Parathyroid adenoma (tissue), 2 donors: ENCODE measurements around the gene CCL5.
"Not testable (repeated sequence)": the region's sequence is repeated elsewhere in the genome, so short reads cannot be mapped to it uniquely, and the experiment has no call there.

ENCODE experiments used
- H2AFZ ChIP-seq: fragments of 300-600 bp; sonication (generic); one replicate; pipeline ENCODE4 v1.7.0; 2017; ENCODE audit warnings: antibody characterized with exemption, mild to moderate bottlenecking
- H3K27ac ChIP-seq: fragments of 300-600 bp; sonication (generic); one replicate; pipeline ENCODE4 v1.7.0; 2017
- H3K27me3 ChIP-seq: fragments of 300-600 bp; sonication (generic); one replicate; pipeline ENCODE4 v1.7.0; 2017; ENCODE audit warnings: low read length; ENCODE audit not compliant: control insufficient read depth, insufficient read depth
- H3K36me3 ChIP-seq: fragments of 300-600 bp; sonication (generic); one replicate; pipeline ENCODE4 v1.7.0; 2017; ENCODE audit warnings: low read length; ENCODE audit not compliant: control insufficient read depth, insufficient read depth
- H3K4me1 ChIP-seq: fragments of 300-600 bp; sonication (generic); one replicate; pipeline ENCODE4 v1.7.0; 2017; ENCODE audit warnings: control low read depth
- H3K4me2 ChIP-seq: fragments of 300-600 bp; sonication (generic); one replicate; pipeline ENCODE4 v1.7.0; 2017; ENCODE audit warnings: low read length
- H3K4me3 ChIP-seq: fragments of 300-600 bp; sonication (generic); one replicate; pipeline ENCODE4 v1.7.0; 2017; ENCODE audit warnings: low read depth, low read length
- H3K79me2 ChIP-seq: fragments of 300-600 bp; sonication (generic); one replicate; pipeline ENCODE4 v1.7.0; 2017; ENCODE audit warnings: control low read depth
- H3K9ac ChIP-seq: fragments of 300-600 bp; sonication (generic); one replicate; pipeline ENCODE4 v1.7.0; 2017; ENCODE audit warnings: mild to moderate bottlenecking
- H3K9me3 ChIP-seq: fragments of 300-600 bp; sonication (generic); one replicate; pipeline ENCODE4 v1.7.0; 2017; ENCODE audit warnings: low read length; ENCODE audit not compliant: control insufficient read depth
- TF ChIP-seq, protein P1 (sequence below): fragments of 300-600 bp; sonication (generic); IDR thresholded peaks from one replicate; pipeline ENCODE4 v1.7.0; 2017; ENCODE audit warnings: antibody characterized with exemption, mild to moderate bottlenecking
- donor health status: primary hyperparathyroidism.

Gene CCL5

DNA sequence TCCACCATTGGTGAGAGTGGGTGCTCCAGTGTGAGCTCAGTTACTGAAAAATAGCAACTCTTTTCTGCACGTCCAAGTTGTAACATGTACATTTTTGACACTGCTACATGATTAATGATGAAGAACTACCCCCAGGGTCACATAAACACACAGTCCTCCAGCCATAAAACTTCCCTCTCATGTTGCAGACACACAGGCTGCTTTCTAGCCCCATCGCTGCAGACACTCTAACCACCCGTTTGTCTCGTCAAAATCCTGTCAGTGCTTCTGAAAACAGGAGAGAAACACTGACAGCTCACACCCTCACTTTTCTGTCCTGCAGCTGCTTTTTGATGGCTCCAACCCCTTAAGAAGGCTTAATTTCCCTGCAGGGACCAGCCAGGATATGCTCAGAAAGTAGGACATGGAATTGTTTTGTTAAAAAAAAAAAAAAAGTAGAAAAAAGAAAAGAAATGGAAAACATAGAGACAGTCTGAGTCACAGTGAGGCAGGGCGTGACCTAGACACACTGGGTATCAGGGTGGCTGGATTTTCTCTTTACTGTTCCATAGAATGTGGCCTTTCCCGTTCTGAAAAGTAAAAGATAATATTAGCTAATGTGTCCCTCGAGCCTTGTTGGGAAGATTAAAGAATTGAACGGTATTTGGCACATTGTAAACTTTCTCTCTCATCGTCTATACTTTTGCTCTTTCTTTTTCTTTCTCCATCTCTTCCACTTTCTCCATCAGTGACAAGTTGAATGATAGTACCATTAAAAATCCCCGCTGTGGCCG is 20.7 kb upstream of the CCL5 start:
- no peaks in the 10 kb centered on the region for H3K36me3 ChIP-seq
- no peak overlapping the region for H3K9ac ChIP-seq
- no peaks in the 10 kb centered on the region for H3K27me3 ChIP-seq
- H2AFZ ChIP-seq: no peak overlapping the region
- H3K79me2 ChIP-seq: no peaks in the 10 kb centered on the region
- H3K4me2 ChIP-seq: no peak overlapping the region
- TF ChIP-seq, protein P1, sequence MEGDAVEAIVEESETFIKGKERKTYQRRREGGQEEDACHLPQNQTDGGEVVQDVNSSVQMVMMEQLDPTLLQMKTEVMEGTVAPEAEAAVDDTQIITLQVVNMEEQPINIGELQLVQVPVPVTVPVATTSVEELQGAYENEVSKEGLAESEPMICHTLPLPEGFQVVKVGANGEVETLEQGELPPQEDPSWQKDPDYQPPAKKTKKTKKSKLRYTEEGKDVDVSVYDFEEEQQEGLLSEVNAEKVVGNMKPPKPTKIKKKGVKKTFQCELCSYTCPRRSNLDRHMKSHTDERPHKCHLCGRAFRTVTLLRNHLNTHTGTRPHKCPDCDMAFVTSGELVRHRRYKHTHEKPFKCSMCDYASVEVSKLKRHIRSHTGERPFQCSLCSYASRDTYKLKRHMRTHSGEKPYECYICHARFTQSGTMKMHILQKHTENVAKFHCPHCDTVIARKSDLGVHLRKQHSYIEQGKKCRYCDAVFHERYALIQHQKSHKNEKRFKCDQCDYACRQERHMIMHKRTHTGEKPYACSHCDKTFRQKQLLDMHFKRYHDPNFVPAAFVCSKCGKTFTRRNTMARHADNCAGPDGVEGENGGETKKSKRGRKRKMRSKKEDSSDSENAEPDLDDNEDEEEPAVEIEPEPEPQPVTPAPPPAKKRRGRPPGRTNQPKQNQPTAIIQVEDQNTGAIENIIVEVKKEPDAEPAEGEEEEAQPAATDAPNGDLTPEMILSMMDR: no peak
- no peaks in the 10 kb centered on the region for H3K4me1 ChIP-seq
- no peaks in the 10 kb centered on the region for H3K9me3 ChIP-seq
- no peak overlapping the region for H3K4me3 ChIP-seq
- no peak overlapping the region for H3K27ac ChIP-seq

DNA sequence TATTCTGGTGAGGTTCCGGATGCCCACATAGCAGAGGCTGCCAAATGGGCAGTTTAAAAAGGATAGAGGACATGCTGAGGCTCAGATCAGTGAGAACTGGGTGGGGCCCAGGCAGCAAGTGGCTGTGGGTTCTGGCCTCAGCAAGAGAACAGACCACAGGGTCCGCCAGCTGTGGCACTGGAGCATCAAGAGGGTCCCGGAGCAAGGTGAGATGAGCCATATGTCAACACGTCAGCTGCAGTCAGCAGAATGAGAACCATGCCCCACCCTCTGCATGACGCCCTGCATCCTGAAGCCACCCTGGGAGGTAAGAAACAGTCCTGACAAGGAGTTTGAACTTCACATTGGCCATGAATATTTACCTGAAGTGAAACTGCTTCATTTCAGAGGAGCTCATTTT is 20.1 kb upstream of the CCL5 start:
- Histone ChIP-seq H2AFZ (no peak overlapping the region), H3K79me2 (no peaks in the 10 kb centered on the region), H3K9ac (no peak overlapping the region), H3K4me3 (no peak overlapping the region), H3K36me3 (no peaks in the 10 kb centered on the region), H3K4me1 (no peaks in the 10 kb centered on the region), H3K27me3 (no peaks in the 10 kb centered on the region), H3K27ac (no peak overlapping the region), H3K4me2 (no peak overlapping the region), H3K9me3 (no peaks in the 10 kb centered on the region)
- TF ChIP-seq, protein P1: no peak

GRCh38 chr17:35898283-35899070 is 18.3 kb upstream of the CCL5 start:
- Histone ChIP-seq H3K4me1 (no peaks in the 10 kb centered on the region), H3K27ac (no peak overlapping the region), H3K9me3 (no peaks in the 10 kb centered on the region), H3K27me3 (no peaks in the 10 kb centered on the region), H3K4me2 (no peak overlapping the region), H3K9ac (no peak overlapping the region), H3K79me2 (no peaks in the 10 kb centered on the region), H2AFZ (no peak overlapping the region), H3K36me3 (no peaks in the 10 kb centered on the region), H3K4me3 (no peak overlapping the region)
- TF ChIP-seq, protein P1: no peak

- H3K9ac ChIP-seq, H2AFZ ChIP-seq, H3K27ac ChIP-seq, H3K79me2 ChIP-seq, H3K4me1 ChIP-seq, H3K4me3 ChIP-seq, H3K4me2 ChIP-seq, H3K9me3 ChIP-seq, H3K27me3 ChIP-seq, H3K36me3 ChIP-seq: not testable (repeated sequence)
These were observed 17.6 kb upstream of the CCL5 start for GRCh38 chr17:35897772-35898171.

- no peaks in the 10 kb centered on the region for H3K36me3 ChIP-seq
- no peaks in the 10 kb centered on the region for H3K27me3 ChIP-seq
- H3K27ac ChIP-seq: no peak overlapping the region
- no peak overlapping the region for H3K4me3 ChIP-seq
- no peaks in the 10 kb centered on the region for H3K4me1 ChIP-seq
- no peak overlapping the region for H3K9ac ChIP-seq
- no peak overlapping the region for H2AFZ ChIP-seq
- no peak overlapping the region for H3K4me2 ChIP-seq
- TF ChIP-seq, protein P1: no peak
- no peaks in the 10 kb centered on the region for H3K9me3 ChIP-seq
- H3K79me2 ChIP-seq: no peaks in the 10 kb centered on the region
These were observed 15.8 kb upstream of the CCL5 start for GRCh38 chr17:35895636-35896587.
